Activated CD8-positive, alpha-beta memory T cell treated with anti-CD3 and anti-CD28 coated beads for 36 hours (primary cell): ENCODE data around the gene MX1. TPM values are rescaled to one million over a fixed set of nuclear protein-coding genes. Genes with fewer than 3 reads are reported as not detected.

ENCODE experiments used
- CTCF ChIA-PET: fragments of 350-600 bp; sonication (Branson Sonifier 250); formaldehyde crosslinking; loops from one replicate; lab custom pipeline; 2021; ENCODE audit warnings: antibody characterized with exemption; lab: Charles Lee
- POLR2A ChIA-PET: fragments of 350-600 bp; sonication (Branson Sonifier 250); formaldehyde crosslinking; loops from one replicate; lab custom pipeline; 2021; ENCODE audit warnings: antibody characterized with exemption; lab: Charles Lee
- total RNA-seq, 2 experiments: library from RNA; stranded (reverse); gene quantifications; one replicate each; pipeline ENCODE4 v1.2.3, GENCODE V29; 2021

The MX1 gene
- 1 to 10 TPM; 5.1 to 5.3 TPM for total RNA-seq

GRCh38 chr21:41425954-41426675 is at the start of gene MX1:
Gene MX1 (plus strand): TSS chr21:41426239. CDS start chr21:41432071, 5,832 bp downstream.
- ChIA-PET POLR2A (interaction anchor here (0.8 kb wide), 1 partner anchor 57 kb away, joined by 3 read pairs; no protein-coding TSS in a partner anchor), CTCF (no interaction called here)

GRCh38 chr21:41377715-41378114 is 48.3 kb upstream of the MX1 start:
- ChIA-PET POLR2A (no interaction called here), CTCF (no interaction called here)

DNA sequence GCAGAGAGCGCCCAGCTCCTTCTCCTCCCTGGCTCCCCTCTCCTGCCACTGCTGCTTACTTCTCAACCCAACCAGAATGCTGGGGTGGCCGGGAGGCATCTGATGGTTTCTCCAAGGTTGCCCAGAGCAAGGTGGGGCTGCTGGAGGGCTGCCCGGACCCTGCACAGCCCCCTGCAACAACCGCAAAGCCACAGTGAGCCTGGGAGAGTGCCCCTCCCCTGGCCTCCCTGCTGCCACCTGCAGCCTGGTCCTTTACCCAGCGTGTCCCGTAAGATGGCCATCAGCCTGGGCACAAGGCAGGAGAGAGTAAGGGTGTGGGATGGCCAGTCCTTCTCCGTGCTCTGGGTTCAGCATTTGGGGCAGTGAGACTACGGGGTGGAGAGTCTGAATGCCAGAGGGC is 47.2 kb upstream of the MX1 start:
- ChIA-PET CTCF (no interaction called here), POLR2A (no interaction called here)

DNA sequence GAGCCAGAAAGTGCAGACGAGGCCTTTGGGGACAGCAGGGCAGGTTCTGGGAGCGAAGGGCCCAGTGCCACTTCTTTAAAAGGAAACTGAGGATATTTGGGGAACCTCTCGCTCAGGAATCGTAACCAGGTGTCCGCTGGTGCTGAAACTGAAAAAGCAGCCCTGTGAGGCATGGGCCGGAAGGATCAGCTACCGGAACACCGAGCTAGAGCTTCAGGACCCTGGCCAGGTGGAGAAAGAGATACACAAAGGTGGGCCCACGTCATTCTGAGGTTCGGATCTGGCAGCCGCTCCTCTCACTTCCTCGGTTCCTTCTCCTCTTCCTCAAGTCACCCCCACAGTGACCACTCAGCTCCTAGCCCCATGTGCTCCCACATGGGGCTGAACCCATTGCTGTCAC is 46.1 kb upstream of the MX1 start:
- ChIA-PET CTCF (no interaction called here), POLR2A (no interaction called here)

DNA sequence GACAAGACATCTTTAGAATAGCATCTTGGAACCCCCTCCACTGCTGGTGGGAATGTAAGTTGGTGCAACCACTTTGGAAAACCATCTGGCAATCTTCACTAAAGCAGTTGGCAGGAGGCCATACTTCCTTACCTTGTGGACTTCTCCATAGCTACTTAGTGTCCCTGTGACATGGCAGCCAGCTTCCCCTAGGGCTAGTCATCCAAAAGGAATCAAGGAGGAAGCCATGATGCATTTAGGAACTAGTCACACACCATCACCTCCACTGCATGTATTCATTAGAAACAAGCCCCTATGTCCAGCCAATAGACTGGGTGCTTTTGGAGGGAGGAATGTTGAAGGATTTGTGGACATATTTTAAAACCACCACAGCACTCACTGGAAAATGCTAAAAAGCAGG is 44.3 kb upstream of the MX1 start:
- CTCF ChIA-PET, result no interaction called here
- POLR2A ChIA-PET, result no interaction called here

GRCh38 chr21:41387042-41387819 is 38.8 kb upstream of the MX1 start:
- ChIA-PET POLR2A (no interaction called here), CTCF (no interaction called here)

DNA sequence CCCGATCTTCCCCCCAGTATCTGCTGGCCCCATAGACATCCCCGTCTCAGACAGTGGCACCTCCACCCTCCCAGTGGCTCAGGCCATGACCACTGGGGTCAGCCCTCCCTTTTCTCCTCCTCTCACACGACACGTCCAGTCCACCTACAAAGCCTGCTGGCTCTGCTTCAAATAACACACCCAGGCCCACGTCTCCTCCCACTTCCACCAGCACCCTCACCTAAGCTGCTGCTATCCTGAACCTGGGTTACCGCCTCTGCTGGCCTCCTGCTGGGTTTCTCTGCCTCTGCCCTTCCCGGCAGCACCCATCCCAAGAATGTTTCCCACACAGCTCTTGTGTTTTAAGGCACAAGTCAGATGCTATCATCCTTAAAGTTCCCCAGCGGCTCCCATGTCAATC is 38.2 kb upstream of the MX1 start:
- POLR2A ChIA-PET, result no interaction called here
- CTCF ChIA-PET, result no interaction called here

DNA sequence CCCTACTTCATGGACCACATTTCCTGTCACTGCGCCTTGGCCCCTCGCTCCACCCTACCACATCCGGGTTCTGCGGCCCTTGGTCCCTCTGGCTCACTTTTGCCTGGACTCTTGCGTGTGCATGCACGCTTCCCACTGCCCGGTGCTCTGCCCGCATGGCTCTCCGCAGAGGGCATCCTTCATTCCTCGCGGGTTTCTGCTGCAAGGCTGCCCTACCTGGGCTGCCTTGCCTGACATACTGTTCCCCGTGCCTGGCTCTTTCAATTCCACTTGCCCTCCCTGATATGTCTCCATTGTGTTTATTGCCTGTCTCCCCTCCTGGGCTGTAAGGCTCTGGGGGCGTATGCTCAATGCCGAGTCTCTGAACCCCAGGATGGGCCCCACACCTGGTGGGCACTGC is 37.8 kb upstream of the MX1 start:
- ChIA-PET POLR2A (no interaction called here), CTCF (no interaction called here)

- ChIA-PET CTCF (no interaction called here), POLR2A (no interaction called here)
These were observed 35.9 kb upstream of the MX1 start for GRCh38 chr21:41390043-41390639.

GRCh38 chr21:41393876-41394465 is 32.1 kb upstream of the MX1 start:
- POLR2A ChIA-PET, result no interaction called here
- CTCF ChIA-PET, result no interaction called here

GRCh38 chr21:41396558-41397075 is 29.4 kb upstream of the MX1 start:
- ChIA-PET POLR2A (no interaction called here), CTCF (no interaction called here)

DNA sequence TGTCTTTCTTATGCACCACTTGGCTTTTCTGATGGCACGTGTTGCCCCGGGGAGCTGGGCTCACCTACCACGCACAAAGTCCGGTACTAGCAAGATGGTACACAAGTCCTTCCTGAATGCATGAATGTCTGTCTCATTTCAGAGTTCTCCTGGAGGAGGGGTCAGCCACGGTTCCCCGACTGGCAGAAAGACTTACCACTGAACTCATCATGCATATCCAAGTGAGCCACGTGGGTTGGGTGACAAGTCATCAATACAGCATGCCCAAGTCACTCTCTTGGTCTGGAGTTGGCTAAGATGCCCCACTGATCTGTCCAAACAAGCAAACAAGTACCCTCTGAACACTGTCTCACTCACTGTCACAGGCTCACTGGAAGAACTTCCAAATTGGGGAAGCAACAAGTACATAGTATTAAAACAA is 28.6 kb upstream of the MX1 start:
- CTCF ChIA-PET, result no interaction called here
- POLR2A ChIA-PET, result no interaction called here

DNA sequence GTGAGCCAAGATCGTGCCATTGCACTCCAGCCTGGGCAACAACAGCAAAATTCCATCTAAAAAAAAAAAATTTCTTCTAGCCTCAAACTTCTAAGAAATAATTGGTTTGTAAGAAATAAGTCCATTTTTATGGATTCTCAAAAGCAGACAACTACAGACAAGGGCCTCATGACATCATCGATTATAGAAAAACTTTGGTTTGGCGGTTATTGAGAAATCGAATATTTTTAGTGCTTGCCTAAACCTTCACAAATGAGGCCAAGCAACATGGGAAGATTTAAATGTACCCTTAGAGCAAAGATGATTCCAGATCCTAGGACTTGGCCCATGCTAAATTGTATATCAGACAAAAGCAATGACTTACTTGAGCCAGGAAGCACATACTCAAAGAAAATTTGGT is 27.8 kb upstream of the MX1 start:
- CTCF ChIA-PET, result no interaction called here
- POLR2A ChIA-PET, result no interaction called here

DNA sequence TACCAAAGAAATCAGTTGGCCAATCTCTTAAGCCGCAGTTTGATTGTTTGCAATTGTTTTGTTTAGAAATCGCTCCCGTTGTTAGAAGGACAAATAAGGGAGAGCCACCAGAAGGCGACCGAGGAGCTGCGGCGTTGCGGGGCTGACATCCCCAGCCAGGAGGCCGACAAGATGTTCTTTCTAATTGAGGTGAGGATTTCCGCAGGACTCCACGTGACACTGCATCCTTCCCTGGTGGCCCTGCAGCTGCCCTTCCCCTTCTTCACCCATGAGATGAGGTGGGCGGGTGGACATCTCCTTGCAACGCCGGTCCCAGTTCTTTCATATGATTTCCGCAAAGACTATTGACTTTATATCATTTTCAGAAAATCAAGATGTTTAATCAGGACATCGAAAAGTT is 27.2 kb upstream of the MX1 start:
- ChIA-PET POLR2A (no interaction called here), CTCF (no interaction called here)

DNA sequence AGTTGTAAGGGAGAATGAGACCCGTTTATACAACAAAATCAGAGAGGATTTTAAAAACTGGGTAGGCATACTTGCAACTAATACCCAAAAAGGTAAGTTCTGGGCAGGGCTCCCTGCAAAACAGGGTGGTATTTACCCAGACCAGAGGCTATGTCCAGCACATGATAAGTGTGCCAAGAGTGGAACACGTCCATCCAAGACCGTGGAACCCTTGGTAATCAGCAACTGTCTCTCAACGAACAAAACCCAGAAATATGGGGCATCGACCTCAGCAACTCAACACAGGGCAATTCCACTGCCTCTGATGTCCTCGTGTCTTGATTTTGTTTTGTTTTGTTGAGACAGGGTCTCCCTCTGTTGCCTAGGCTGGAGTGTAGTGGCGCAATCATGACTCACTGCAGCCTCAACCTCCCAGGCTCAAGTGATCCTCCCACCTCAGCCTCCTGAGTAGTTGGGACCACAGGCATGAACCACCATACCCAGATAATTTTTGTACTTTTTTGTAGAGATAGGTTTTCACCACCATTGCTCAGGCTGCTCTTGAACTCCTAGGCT is 26.7 kb upstream of the MX1 start:
- CTCF ChIA-PET, result no interaction called here

DNA sequence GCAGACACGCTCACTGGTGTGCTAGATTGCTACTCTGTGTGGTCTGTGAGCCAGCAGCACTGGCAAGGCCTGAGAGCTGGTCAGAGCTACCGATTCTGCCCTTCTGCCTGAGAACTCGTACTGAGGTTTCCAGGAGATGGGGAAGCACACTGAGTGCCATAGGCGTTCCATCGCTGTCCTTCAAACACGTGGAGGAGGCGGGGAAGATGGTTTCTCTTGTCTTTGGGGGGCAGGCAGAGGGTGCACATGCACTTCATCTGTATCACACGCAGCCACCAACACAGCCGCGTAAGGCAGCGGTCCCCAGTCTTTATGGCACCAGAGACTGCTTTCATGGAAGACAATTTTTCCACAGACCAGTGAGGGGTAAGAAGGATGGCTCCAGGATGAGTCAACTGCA is 23.8 kb upstream of the MX1 start:
- POLR2A ChIA-PET, result no interaction called here
- CTCF ChIA-PET, result no interaction called here

More for the DNA sequence above, 26.7 kb upstream of the MX1 start:
- POLR2A ChIA-PET, result no interaction called here

DNA sequence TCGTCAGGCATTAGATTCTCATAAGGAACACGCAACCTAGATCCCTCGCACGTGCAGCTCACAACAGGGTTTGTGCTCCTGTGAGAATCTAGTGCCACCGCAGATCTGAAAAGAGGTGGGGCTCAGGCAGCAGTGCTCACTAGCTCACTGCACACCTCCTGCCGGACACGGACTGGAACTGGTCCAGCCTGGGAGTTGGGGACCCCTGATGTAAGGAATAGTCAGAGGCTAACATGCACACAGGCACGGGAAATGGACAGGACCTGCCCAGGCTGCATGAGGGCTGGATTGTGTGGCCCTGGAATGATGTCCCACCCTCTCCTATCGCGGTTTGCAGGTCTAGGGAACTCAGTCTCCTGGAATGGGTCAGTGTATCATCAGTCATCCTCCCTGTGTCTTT is 23.2 kb upstream of the MX1 start:
- CTCF ChIA-PET, result no interaction called here
- POLR2A ChIA-PET, result no interaction called here

GRCh38 chr21:41403331-41403730 is 22.7 kb upstream of the MX1 start:
- POLR2A ChIA-PET, result no interaction called here
- CTCF ChIA-PET, result no interaction called here

DNA sequence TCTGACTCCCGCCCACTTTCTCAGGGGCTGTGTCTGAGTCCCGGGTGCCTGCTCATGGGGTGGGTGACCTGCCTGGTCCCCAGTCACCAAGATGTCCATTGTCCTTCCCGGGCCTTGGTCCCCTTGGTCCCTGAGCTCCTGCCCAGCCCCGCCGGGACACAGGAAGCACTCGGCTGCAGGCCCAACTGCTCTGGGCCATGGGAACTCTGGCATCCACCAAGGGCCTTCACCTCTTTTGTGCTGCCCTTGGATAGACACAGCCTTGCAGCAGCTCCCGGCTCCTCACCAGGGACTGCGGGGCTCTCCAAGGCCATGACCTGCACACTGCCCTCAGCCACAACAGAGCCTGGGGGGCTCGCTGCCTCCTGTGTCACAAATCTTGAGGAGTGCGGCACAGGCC is 22.1 kb upstream of the MX1 start:
- CTCF ChIA-PET, result no interaction called here

DNA sequence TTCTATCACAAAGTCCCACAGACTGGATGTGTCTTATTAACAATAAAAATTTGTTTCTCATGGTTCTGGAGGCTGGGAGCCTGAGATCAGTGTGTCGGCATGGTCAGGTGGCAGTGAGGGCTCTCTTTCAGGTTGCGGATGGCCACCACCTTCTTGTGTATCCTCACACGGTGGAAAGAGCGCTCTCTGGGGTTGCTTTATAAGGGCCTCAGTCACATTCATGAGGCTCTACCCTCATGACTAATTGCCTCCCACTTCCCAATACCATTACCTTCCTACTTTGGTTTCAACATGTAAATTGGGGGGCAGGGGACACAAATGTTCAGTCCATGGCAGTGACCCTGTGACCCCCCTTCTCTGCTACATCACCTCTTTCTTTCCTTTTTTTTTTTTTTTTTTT is 20.7 kb upstream of the MX1 start:
- CTCF ChIA-PET, result interaction anchor here (0.7 kb wide), 3 partner anchors 31 to 86 kb away, joined by 3 to 6 read pairs (median 4); no protein-coding TSS in a partner anchor
- POLR2A ChIA-PET, result interaction anchor here (0.5 kb wide), 1 partner anchor 97 kb away, joined by 6 read pairs; no protein-coding TSS in a partner anchor

More for the DNA sequence above, 22.1 kb upstream of the MX1 start:
- POLR2A ChIA-PET, result no interaction called here
